ENCODE measurements around the gene PCSK5. TPM values are rescaled to one million over a fixed set of nuclear protein-coding genes. Genes with fewer than 3 reads are reported as not detected.

PCSK5 gene
- total RNA-seq, 1 donor from 2014 or later: 6.2 TPM

DNA sequence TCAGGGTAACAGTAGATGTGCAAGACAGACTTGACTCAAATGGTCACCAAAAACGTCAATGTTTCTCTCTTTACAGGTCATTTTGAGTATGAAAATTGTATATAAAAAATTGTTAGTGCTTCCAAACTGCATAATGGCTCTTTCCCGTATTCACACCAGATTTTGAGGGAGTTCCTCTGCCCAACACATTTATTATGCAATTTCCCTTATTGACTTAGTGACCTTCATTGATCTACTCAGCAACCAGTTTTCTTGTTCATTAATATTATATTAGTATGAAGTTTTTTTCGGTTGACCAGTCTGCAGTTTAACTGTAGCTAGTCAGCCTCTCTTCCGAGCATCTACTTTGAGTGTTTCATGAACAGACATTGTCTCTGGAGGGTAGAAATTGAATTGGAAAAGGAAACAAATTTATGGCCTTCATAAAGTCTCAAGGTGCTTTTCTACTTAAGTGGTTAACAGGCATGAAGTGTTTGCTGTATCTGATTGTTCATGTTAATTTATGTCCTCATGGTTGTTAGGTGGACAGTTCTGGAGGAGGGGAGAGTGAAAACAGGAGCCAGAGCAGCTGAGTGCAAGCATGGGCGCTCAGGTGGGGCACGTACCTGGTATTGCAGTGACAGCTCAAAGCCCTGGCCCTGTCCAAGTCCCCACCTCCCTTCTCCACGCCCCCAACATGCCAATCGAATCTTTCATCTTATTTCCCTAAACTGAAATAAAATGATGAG, 263.6 kb downstream of the PCSK5 start:
- DNase-seq (ENCODE audit: low spot score): no peak
- intact Hi-C loops (cut with DNase I): no loop called here

DNA sequence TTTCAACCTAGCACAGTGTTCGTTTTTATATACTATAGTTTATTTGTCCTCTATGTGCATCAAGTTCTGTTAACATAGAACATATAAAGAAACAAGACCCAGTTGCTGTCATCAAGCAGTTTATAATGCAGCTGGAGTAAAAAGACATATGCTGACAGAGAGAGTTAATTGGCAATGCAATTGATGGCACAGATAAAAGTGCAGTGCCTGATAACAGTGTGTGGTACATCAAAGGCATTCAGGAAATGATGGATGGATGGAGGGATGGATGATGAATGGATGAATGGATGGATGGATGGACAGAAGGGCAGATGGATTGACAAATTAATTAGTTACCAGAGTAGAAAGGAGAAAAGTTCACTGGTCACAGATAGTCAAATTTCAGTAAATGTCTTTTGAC, 264.9 kb downstream of the PCSK5 start:
- intact Hi-C loops (cut with DNase I): no loop called here
- DNase-seq (ENCODE audit: low spot score): no peak

DNA sequence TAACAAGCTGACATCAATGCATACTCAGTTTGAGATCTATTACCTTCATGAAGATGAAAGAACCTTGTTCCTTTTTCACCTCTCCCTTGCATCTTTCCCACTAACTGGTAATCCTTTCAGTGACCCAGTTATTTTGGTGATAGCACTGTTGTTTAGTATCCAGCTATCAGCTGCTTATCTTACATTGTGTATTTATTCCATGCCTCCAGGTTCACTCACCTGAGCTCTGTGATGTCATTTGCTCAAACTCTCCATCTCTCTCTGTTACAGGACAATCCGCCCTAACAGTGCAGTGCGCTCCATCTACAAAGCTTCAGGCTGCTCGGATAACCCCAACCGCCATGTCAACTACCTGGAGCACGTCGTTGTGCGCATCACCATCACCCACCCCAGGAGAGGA, 268.2 kb downstream of the PCSK5 start:
- intact Hi-C loops (cut with DNase I): no loop called here
- no peak for DNase-seq (ENCODE audit: low spot score)

DNA sequence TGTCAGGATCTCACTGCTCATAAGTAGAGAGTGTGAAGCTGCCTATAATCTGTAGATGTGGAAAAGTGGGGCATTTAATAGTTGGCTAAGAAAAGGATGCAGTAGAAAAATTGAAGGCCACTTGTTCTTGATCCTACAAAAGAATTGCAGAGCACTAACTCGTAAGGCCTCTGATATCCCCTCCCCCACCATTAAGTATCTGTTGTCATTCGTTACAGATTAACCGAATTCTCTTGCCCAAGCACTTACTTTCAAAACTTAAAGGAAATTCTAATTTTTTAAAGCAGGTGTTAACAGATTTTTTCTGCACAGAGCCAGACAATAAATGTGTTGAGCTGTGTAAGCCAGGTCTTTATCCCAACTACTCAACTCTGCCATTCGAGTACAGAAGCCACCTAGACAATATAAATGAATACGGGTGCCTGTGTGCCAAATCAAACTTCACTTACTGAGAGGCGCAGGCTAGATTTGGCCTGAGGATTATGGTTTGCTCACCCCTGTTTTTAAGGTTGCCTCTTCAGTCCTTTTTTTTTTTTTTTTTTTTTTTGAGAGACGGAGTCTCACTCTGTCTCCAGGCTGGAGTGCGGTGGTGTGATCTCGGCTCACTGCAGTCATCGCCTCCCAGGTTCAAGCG, 268.9 kb downstream of the PCSK5 start:
- intact Hi-C loops (cut with DNase I): no loop called here
- DNase-seq (ENCODE audit: low spot score): no peak

DNA sequence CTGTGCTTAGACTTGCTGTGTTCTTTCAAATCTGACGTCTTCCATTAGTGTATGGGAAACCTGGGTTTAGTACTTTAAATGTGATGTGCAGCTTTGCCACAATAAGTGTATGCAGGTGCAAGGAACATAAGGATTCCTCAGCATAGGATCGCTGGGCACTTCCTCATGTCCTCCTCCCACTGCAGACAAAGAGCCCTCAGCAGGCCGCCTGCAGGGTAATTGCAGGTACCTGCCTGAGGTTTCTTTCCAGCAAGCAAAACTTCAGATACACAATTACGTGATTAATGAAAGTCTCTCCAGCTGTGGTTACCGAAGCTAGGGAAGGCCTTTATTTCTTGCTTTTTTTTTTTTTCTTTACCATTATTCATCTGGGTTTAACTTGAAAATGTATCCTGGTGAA, 270.6 kb downstream of the PCSK5 start:
- intact Hi-C loops (cut with DNase I): no loop called here
- no peak for DNase-seq (ENCODE audit: low spot score)

DNA sequence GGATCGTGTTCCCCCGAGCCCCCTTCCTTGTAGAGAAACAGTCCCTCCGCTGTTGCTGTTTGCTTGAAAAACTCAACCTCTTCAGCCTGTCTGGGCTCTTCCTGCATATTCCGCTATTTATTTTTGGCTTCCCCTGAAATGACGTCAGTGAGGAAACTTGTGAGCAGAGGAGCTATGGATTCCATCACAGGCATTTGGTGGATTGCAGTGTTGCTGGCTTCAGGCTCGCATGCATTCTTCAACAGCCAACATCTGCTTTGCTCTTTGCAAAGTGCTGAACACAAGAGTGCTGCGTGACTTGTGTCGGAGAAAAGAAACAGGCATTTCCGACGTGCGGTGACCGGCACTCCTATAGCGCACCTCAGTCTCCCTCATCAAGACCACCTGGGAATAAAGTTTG, 271.1 kb downstream of the PCSK5 start:
- intact Hi-C loops (cut with DNase I): no loop called here
- no peak for DNase-seq (ENCODE audit: low spot score)

DNA sequence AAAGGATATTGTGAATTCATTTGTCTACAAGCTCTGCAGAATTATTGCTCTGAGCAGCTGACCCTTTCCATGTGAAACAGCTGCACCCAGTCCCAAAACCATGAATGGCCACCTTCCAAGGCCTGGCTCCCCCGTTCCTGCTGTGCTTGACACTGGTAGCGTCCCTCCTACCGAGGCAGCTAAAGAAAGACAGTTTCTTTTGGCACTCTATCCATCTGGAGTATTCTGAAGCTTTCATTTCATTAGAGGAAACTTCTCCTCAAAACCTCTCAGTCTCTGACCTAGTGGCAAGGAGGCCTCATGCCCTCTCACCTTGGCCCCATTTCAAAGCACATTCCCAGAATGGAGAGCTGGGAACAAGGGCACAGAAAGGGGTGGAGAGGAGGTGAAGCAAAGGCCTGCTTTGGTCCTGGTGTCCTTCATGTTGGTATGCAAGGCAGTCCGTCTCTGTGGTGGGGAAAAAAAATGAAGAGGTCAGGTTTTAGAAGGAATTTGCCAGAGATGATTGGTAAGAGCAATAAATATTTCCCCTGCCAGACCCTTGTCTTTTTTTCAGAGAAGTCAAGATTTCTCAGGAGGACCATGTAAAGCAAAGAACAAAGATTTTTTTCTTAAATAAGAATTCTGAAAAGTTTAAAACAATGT, 271.7 kb downstream of the PCSK5 start:
- DNase-seq (ENCODE audit: low spot score): no peak

DNA sequence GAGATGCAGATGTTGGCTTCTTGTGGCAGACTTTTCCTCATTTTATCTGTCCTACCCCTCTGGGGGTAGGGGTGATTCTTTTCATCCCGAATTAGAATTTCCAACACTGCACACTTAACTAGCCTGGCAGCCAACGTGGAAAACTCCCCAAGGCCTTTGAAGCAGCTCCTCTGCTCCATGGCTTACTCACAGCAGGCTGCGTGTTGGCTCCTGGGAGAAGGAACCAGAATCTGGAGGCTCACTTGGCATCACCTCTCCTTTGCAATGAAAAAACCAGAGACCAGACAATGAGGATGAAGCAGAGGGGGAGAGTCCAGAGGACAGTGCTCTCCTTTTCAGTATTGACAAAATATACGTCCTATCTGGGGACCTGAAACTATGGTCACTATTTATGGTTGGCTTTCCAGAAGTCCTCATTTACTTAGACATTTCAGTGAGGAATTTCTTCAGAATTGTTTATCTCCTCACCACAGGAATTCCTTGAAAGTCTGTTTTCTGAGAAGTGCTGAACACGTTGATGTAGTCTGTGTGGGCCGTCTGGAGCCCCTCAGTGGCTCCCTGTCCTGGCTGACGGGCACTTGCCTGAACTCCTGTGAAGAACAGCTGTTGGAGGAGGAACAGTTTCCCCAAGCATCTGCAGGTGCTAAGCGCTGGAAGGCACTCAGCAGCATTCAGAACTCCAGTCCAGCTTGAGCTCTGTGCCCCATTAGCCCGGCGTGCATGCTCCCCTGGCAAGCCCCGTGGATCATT, 272.5 kb downstream of the PCSK5 start:
- DNase-seq (ENCODE audit: low spot score): no peak
- intact Hi-C loops (cut with DNase I): no loop called here

More for the DNA sequence above, 271.7 kb downstream of the PCSK5 start:
- intact Hi-C loops (cut with DNase I): no loop called here

DNA sequence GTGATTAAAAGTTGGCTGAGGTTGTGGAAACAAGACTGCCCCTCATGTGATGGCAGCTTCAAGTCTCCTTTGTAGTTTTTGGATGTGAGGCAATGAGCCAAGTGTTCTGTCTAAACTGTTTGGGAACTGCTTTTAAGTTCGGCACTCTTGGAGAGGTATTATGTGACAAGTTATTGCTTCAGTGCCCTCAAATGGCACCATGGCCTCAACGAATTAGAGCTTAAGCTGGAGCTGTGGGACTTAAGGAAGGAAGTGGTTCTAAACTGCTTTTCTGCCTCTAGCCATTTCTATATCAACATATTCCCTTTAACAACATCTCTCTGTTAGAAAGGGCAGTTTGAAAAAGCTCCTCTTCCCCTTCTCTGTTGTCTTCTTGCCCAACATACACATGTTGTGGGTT, 276.1 kb downstream of the PCSK5 start:
- no peak for DNase-seq (ENCODE audit: low spot score)
- intact Hi-C loops (cut with DNase I): no loop called here

DNA sequence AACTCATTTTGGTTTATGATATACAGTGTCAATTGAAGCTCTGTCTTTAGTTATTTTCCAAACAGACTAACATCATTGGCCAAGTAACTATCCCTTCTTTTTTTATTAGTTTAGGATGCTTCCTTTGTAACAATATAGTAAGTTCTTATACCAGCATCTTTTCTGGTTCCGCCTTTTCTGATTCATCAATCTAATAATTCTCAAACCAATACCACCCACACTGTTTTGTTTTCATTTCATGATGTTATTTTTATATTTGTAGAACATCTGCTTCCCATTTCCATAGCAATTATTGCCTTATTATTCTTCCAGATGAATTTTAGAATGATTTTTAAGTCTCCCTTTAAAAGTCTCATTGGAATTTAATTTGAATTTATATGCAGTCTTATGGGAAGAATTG, 285.7 kb downstream of the PCSK5 start:
- no peak for DNase-seq (ENCODE audit: low spot score)
- intact Hi-C loops (cut with DNase I): no loop called here

DNA sequence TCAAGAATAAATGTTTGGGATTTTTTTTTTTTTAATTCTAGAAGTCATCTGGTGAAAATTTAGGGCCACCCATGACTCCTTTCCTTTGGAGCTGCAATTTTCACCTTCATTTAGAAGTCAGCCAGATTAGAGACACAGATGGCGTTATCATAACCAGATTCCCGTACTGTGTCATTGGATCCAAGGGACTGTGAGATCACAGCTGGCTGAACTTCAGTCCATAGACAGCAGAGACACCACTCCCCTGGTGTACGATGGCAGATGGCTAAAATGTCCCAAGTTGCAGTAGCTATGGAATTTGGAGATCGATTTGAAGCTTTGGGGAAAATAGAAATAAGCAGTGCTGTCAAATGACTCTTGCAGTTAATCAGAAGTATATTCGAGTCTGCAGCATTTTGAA, 287.5 kb downstream of the PCSK5 start:
- DNase-seq (ENCODE audit: low spot score): no peak
- intact Hi-C loops (cut with DNase I): no loop called here

DNA sequence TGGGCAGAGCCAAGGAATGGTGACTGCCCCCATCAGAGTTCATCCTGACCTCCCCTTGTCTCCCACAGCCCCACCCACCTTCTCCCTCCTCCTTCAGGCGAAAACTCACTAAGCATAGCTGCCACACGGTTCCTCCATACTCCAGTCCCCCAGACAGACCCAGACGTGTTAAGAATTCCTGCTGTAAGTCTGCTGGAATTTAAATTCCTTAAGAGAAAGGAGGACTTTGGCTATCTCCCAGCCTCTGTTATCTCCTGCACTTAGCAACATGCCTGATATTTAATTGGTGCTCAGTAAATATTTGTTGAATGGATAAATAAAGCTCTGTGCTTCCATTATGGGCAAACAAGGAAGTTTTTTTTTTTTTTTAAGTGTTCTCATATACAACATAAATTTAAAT, 290.1 kb downstream of the PCSK5 start:
- DNase-seq (ENCODE audit: low spot score): no peak
- intact Hi-C loops (cut with DNase I): no loop called here

DNA sequence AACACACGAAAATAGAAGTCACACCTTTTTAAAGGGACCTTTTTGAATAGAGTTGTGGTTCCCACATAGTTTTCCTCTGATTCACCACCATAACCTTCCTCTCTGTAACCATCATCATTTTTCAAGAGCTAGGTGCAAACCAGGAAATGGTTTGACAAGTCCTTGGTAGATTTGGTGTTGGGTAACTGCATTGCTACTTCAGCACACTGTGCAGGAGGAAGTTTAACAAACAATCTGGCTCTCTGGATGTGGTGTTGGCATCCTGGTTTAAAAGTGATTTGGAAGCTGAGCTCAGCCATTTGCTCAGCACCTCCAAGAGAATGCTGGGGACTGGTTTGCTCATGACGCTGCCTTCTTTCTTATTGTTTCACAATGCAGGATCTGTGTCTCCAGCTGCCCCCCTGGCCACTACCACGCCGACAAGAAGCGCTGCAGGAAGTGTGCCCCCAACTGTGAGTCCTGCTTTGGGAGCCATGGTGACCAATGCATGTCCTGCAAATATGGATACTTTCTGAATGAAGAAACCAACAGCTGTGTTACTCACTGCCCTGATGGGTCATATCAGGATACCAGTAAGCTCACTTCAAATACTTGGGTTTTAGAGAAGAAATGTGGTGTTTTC, 290.7 kb downstream of the PCSK5 start:
- intact Hi-C loops (cut with DNase I): no loop called here
- no peak for DNase-seq (ENCODE audit: low spot score)

DNA sequence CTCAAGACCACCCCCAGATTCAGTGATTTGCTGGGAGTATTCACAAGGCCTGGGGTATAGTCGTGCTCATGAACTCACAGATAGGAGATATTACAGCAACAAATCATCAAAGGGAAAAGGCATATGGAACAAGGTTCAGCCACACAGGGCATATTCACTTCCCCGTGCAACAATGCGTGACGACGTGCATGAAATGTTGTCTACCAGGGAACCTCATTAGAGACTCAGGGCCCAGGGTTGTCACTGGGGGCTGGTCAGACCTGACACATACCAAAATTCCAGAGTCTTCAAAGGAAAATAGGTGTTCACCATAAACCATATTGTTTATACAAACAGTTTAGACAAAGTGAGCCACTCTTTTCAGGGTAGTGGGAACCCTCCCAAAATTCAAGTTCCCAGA, 291.3 kb downstream of the PCSK5 start:
- DNase-seq (ENCODE audit: low spot score): no peak
- intact Hi-C loops (cut with DNase I): no loop called here

DNA sequence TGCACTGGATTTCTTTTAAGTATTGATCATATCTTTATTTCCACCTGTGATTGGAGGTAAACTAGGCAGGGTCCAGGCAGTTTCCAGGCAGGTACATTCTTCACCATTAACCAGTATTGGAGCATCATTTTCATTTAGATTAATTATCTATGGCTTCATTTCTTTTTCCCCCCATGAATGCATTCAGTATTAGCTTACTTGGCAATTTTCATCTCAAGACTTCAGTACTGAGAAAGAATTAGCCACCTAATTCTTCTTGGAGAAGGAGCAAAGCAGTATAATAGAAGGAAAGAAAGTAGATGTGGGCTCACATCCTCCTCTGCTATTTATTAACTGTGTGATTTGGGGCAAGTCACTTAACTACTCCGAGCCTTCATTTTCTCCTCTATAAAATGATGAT, 295.0 kb downstream of the PCSK5 start:
- no peak for DNase-seq (ENCODE audit: low spot score)
- intact Hi-C loops (cut with DNase I): no loop called here

DNA sequence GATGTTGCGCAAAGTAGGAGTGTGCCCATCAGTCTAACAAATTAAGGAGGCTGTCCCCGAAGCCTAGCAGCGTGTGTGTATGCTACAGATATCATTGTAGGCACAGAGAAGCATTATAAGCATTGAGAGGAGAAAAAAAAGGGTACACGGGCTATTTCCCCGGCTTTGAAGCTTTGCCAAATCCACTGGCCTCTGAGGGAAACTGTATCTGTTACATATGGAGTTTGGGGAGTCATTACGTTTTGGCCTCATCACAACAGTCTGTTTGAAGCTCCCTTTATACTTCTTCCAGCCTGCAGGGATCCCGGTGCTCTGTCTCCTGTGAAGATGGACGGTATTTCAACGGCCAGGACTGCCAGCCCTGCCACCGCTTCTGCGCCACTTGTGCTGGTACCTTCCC, 297.8 kb downstream of the PCSK5 start:
- intact Hi-C loops (cut with DNase I): no loop called here
- DNase-seq (ENCODE audit: low spot score): no peak

DNA sequence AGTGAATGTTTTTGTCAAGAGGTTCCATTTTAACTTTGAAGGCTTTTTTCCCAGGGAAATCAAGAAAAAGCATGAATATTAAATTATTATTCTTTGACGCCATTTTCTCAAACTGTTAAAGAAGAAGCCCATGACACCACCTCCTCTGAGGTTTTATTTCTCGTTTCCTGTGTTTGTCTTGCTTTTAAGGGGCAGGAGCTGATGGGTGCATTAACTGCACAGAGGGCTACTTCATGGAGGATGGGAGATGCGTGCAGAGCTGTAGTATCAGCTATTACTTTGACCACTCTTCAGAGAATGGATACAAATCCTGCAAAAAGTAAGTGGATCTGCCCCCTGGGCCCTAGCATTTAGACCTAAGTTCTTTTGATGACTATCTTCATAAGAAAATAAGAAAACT, 298.4 kb downstream of the PCSK5 start:
- intact Hi-C loops (cut with DNase I): no loop called here
- DNase-seq (ENCODE audit: low spot score): no peak

DNA sequence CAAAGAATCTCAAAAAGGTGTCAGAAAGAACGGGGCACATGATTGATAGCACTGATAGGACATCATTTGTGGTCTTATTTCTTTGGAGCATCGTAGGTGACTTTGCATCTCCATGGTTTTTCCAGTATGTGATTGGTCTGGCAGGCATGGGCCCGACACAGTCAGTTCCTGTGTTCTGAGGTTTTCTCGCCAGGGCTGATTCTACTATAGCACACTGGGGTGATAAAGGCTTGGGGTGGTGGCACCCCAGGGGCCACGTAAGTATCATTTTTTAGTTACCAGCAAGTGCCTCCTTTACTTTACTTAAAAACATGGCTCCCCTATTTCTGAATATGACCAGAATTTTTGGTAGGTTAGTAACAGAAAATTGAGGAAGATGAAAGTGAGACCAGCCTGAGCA, 301.0 kb downstream of the PCSK5 start:
- DNase-seq (ENCODE audit: low spot score): no peak
- intact Hi-C loops (cut with DNase I): no loop called here

DNA sequence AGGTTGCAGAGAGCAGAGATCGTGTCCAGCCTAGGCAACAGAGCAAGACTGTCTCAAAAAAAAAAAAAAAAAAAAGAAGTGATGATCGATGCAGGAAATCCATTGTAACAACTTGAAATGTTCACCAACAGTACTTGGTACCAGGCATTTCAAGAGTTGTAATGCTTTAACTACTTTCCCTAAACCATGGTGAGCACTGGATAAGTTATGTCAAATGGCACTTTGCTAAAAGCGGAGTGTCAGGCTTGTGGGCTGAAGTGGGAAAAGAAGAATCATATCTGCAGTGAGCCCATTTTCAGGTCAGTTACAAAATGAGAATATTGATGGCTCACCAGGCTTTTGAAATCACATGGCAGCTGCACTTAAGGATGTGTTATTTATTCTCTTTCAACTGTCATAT, 301.5 kb downstream of the PCSK5 start:
- intact Hi-C loops (cut with DNase I): no loop called here
- DNase-seq (ENCODE audit: low spot score): no peak

DNA sequence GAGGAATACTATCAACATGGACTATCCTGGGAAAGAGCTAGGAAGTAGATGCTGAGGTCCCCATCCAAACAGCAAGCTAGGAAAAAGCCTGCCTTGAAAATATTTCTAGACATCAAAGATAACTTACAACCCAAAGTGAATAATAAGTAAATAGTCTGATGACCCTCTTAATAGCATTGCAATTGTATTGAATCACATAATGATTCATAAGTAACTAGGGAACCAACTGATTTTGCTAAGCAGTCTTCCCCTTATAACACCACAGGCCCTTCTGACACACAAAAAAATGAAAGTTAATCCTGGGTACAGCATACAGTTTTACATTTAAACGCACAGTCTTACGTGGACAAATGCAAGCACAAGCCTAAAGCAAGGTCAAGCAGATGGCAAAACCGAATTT, 304.4 kb downstream of the PCSK5 start:
- intact Hi-C loops (cut with DNase I): no loop called here
- DNase-seq (ENCODE audit: low spot score): no peak
